HG03039 (cell line): ENCODE measurements around the gene CD2.

Experiments used
- ATAC-seq: cut with Tn5 transposase; IDR thresholded peaks from one replicate; pipeline ENCODE4 v1.9.1; 2021; ENCODE audit warnings: mild to moderate bottlenecking, moderate library complexity; ENCODE audit not compliant: unreplicated experiment

CD2 gene

GRCh38 chr1:116726872-116727820 lies 27.1 kb upstream of the CD2 start:
- ATAC-seq: no peak

GRCh38 chr1:116731439-116731838 lies 22.8 kb upstream of the CD2 start:
- ATAC-seq: no peak

- no peak for ATAC-seq
Measured at GRCh38 chr1:116732726-116733125, 21.5 kb upstream of the CD2 start.

GRCh38 chr1:116733476-116734365 lies 20.5 kb upstream of the CD2 start:
- ATAC-seq: no peak

GRCh38 chr1:116735246-116735645 lies 19.0 kb upstream of the CD2 start:
- ATAC-seq: no peak

GRCh38 chr1:116737020-116737854 lies 17.0 kb upstream of the CD2 start:
- ATAC-seq: no peak

GRCh38 chr1:116737855-116738321 lies 16.3 kb upstream of the CD2 start:
- peak; percentile 33 for ATAC-seq

GRCh38 chr1:116738673-116739370 lies 15.4 kb upstream of the CD2 start:
- peak; percentile 59 for ATAC-seq

GRCh38 chr1:116739371-116740012 lies 14.7 kb upstream of the CD2 start:
- ATAC-seq: no peak

- ATAC-seq: no peak
Measured at GRCh38 chr1:116740296-116740695, 13.9 kb upstream of the CD2 start.

- ATAC-seq: no peak
Measured at GRCh38 chr1:116740746-116741145, 13.5 kb upstream of the CD2 start.

GRCh38 chr1:116741836-116742565 lies 12.2 kb upstream of the CD2 start:
- no peak for ATAC-seq

- no peak for ATAC-seq
Measured at GRCh38 chr1:116743535-116743934, 10.7 kb upstream of the CD2 start.

GRCh38 chr1:116748272-116748671 lies 6.0 kb upstream of the CD2 start:
- ATAC-seq: no peak

GRCh38 chr1:116751146-116751545 lies 3.1 kb upstream of the CD2 start:
- no peak for ATAC-seq

GRCh38 chr1:116751621-116752020 lies 2.6 kb upstream of the CD2 start:
- ATAC-seq: no peak

- ATAC-seq: no peak
Measured at GRCh38 chr1:116753312-116753711, 918 bp upstream of the CD2 start.

- ATAC-seq: no peak
Measured at GRCh38 chr1:116755066-116755465, 836 bp downstream of the CD2 start.

GRCh38 chr1:116755681-116756080 lies 1.5 kb downstream of the CD2 start:
- no peak for ATAC-seq
